H1 (cell line): ENCODE data around the gene ZNF618.

Experiments
- BACH1 ChIP-seq: IDR thresholded peaks from 2 replicates; pipeline ENCODE4 v1.6.1; 2012; ENCODE audit warnings: low read length, improper control_type of control experiment
- CTCF ChIP-seq, 3 experiments: IDR thresholded peaks; 1 replicate in 2 of 3; 2 replicates in 1 of 3; pipeline versions ENCODE4 v1.5.1 to v1.6.1; 2011; ENCODE audit warnings: low read length in 3 of 3, mild to moderate bottlenecking in 3 of 3, inconsistent platforms in 2 of 3, low read depth in 1 of 3, moderate library complexity in 1 of 3; ENCODE audit not compliant: insufficient read depth in 1 of 3; ENCODE audit errors: control extremely low read depth in 1 of 3
- EZH2 ChIP-seq: fragments of 200-600 bp; sonication (generic); IDR thresholded peaks from 2 replicates; pipeline ENCODE4 v1.7.1; 2012; ENCODE audit warnings: low read depth, mild to moderate bottlenecking, moderate library complexity, low read length, inconsistent platforms; ENCODE audit not compliant: severe bottlenecking
- GABPA ChIP-seq: IDR thresholded peaks from 2 replicates; pipeline ENCODE4 v1.6.1; 2011; ENCODE audit warnings: mild to moderate bottlenecking, low read length, moderate library complexity, borderline replicate concordance; ENCODE audit not compliant: insufficient read depth
- MAFK ChIP-seq: IDR thresholded peaks from 2 replicates; pipeline ENCODE4 v1.6.1; 2012; ENCODE audit warnings: low read depth, mild to moderate bottlenecking, improper control_type of control experiment, low read length
- POLR2A ChIP-seq, 2 experiments: IDR thresholded peaks; 1 replicate in 1 of 2; 2 replicates in 1 of 2; pipeline ENCODE4 v1.6.1; 2011; ENCODE audit warnings: low read depth in 2 of 2, low read length in 2 of 2, mild to moderate bottlenecking in 2 of 2; ENCODE audit errors: control extremely low read depth in 1 of 2
- RAD21 ChIP-seq, 2 experiments: IDR thresholded peaks in 1 of 2; conservative IDR thresholded peaks in 1 of 2; 2 replicates each; pipeline ENCODE4 v1.6.1; 2011; ENCODE audit warnings: low read depth in 2 of 2, low read length in 2 of 2, improper control_type of control experiment in 1 of 2, inconsistent platforms in 1 of 2, mild to moderate bottlenecking in 1 of 2, moderate library complexity in 1 of 2
- TEAD4 ChIP-seq: IDR thresholded peaks from 2 replicates; pipeline ENCODE4 v1.6.1; 2012; ENCODE audit warnings: low read depth, low read length, inconsistent platforms, mixed read lengths
- ZNF274 ChIP-seq: IDR thresholded peaks from 2 replicates; pipeline ENCODE4 v1.7.0; 2012; ENCODE audit warnings: low read length, borderline replicate concordance; ENCODE audit errors: extremely low read depth

GRCh38 chr9:114049441-114050225, 173.5 kb downstream of the ZNF618 start:
- TF ChIP-seq CTCF (IDR thresholded peaks at IDR 0.05; ENCODE audit: control extremely low read depth in 1 of 3, insufficient read depth in 1 of 3, low read depth in 1 of 3, low read length in 3 of 3) = no peak
- no peak for TF ChIP-seq BACH1
- no peak for TF ChIP-seq MAFK
- no peak for TF ChIP-seq POLR2A (IDR thresholded peaks at IDR 0.05; ENCODE audit: control extremely low read depth in 1 of 2, low read depth in 2 of 2, low read length in 2 of 2)
- TF ChIP-seq ZNF274 = no peak
- TF ChIP-seq TEAD4 = no peak
- no peak for TF ChIP-seq GABPA
- no peak for TF ChIP-seq EZH2
- TF ChIP-seq RAD21 (IDR thresholded peaks at IDR 0.05 in 1 of 2, conservative IDR thresholded peaks at IDR 0.05 in 1 of 2; ENCODE audit: low read depth in 2 of 2, low read length in 2 of 2) = no peak
